Mucosa of stomach (tissue), 1 donor: ENCODE measurements around the gene BAIAP2L1.
"Not testable (repeated sequence)": the region's sequence is repeated elsewhere in the genome, so short reads cannot be mapped to it uniquely, and the experiment has no call there.

Experiments
- H3K27me3 ChIP-seq: one replicate; pipeline ENCODE4 v1.7.0; 2013; ENCODE audit warnings: mild to moderate bottlenecking, low read length; ENCODE audit not compliant: control insufficient read depth, insufficient read depth
- H3K36me3 ChIP-seq: one replicate; pipeline ENCODE4 v1.7.0; 2013; ENCODE audit warnings: low read length; ENCODE audit not compliant: control insufficient read depth, insufficient read depth
- H3K4me1 ChIP-seq: one replicate; pipeline ENCODE4 v1.7.0; 2013; ENCODE audit warnings: mild to moderate bottlenecking, low read length; ENCODE audit not compliant: control insufficient read depth, insufficient read depth
- H3K4me3 ChIP-seq: one replicate; pipeline ENCODE4 v1.7.0; 2013; ENCODE audit warnings: low read length
- H3K9ac ChIP-seq: one replicate; pipeline ENCODE4 v1.7.0; 2013; ENCODE audit warnings: mild to moderate bottlenecking, low read length, moderate library complexity
- H3K9me3 ChIP-seq: one replicate; pipeline ENCODE4 v1.7.0; 2013; ENCODE audit warnings: mild to moderate bottlenecking, low read length, moderate library complexity; ENCODE audit not compliant: control insufficient read depth
- donor health status: Pancreatic carcinoma.

BAIAP2L1 gene

GRCh38 chr7:98400542-98401340 lies at the start of gene BAIAP2L1:
TSS of gene BAIAP2L1 (minus strand) at chr7:98401090. CDS start at chr7:98400852, 238 bp downstream.
- Histone ChIP-seq H3K27me3 (no peaks in the 10 kb centered on the region), H3K9ac (peak within 1 kb of the TSS; percentile 92), H3K9me3 (no peaks in the 10 kb centered on the region), H3K36me3 (no peaks in the 10 kb centered on the region), H3K4me1 (peaks cover 18% of the 10 kb centered on the region), H3K4me3 (peak within 1 kb of the TSS; percentile 52)

- H3K9me3 ChIP-seq: peaks cover 6% of the 10 kb centered on the region
- no peak overlapping the region for H3K4me3 ChIP-seq
- H3K27me3 ChIP-seq: no peaks in the 10 kb centered on the region
- H3K9ac ChIP-seq: no peak overlapping the region
- H3K36me3 ChIP-seq: no peaks in the 10 kb centered on the region
- no peaks in the 10 kb centered on the region for H3K4me1 ChIP-seq
Measured at GRCh38 chr7:98448766-98449165, 47.9 kb upstream of the BAIAP2L1 start.

- H3K9ac ChIP-seq, H3K27me3 ChIP-seq, H3K36me3 ChIP-seq, H3K4me1 ChIP-seq, H3K4me3 ChIP-seq, H3K9me3 ChIP-seq: not testable (repeated sequence)
Measured at GRCh38 chr7:98440992-98441391, 40.1 kb upstream of the BAIAP2L1 start.

- H3K4me3 ChIP-seq: no peak overlapping the region
- H3K4me1 ChIP-seq: no peaks in the 10 kb centered on the region
- H3K27me3 ChIP-seq: no peaks in the 10 kb centered on the region
- no peaks in the 10 kb centered on the region for H3K9me3 ChIP-seq
- no peaks in the 10 kb centered on the region for H3K36me3 ChIP-seq
- H3K9ac ChIP-seq: no peak overlapping the region
Measured at GRCh38 chr7:98439484-98439883, 38.6 kb upstream of the BAIAP2L1 start.

GRCh38 chr7:98434087-98434486 lies 33.2 kb upstream of the BAIAP2L1 start:
- no peaks in the 10 kb centered on the region for H3K4me1 ChIP-seq
- no peaks in the 10 kb centered on the region for H3K27me3 ChIP-seq
- no peaks in the 10 kb centered on the region for H3K36me3 ChIP-seq
- no peaks in the 10 kb centered on the region for H3K9me3 ChIP-seq
- H3K9ac ChIP-seq: no peak overlapping the region
- H3K4me3 ChIP-seq: no peak overlapping the region

- H3K27me3 ChIP-seq: no peaks in the 10 kb centered on the region
- no peaks in the 10 kb centered on the region for H3K9me3 ChIP-seq
- no peak overlapping the region for H3K4me3 ChIP-seq
- no peaks in the 10 kb centered on the region for H3K36me3 ChIP-seq
- no peaks in the 10 kb centered on the region for H3K4me1 ChIP-seq
- H3K9ac ChIP-seq: no peak overlapping the region
Measured at GRCh38 chr7:98429799-98430198, 28.9 kb upstream of the BAIAP2L1 start.

GRCh38 chr7:98423043-98423442 lies 22.2 kb upstream of the BAIAP2L1 start:
- Histone ChIP-seq H3K9ac (no peak overlapping the region), H3K4me1 (peaks cover 17% of the 10 kb centered on the region), H3K36me3 (no peaks in the 10 kb centered on the region), H3K27me3 (no peaks in the 10 kb centered on the region), H3K9me3 (no peaks in the 10 kb centered on the region), H3K4me3 (no peak overlapping the region)

- Histone ChIP-seq H3K9me3 (no peaks in the 10 kb centered on the region), H3K4me3 (no peak overlapping the region), H3K27me3 (no peaks in the 10 kb centered on the region), H3K9ac (no peak overlapping the region), H3K4me1 (peaks cover 26% of the 10 kb centered on the region), H3K36me3 (no peaks in the 10 kb centered on the region)
Measured at GRCh38 chr7:98420966-98421612, 20.2 kb upstream of the BAIAP2L1 start.

GRCh38 chr7:98419988-98420387 lies 19.1 kb upstream of the BAIAP2L1 start:
- not testable (repeated sequence) for H3K9ac ChIP-seq, H3K9me3 ChIP-seq, H3K27me3 ChIP-seq, H3K4me3 ChIP-seq, H3K36me3 ChIP-seq
- H3K4me1 ChIP-seq: peaks cover 26% of the 10 kb centered on the region

- not testable (repeated sequence) for H3K27me3 ChIP-seq, H3K36me3 ChIP-seq, H3K9ac ChIP-seq, H3K4me3 ChIP-seq, H3K9me3 ChIP-seq
- H3K4me1 ChIP-seq: peaks cover 26% of the 10 kb centered on the region
Measured at GRCh38 chr7:98419316-98419691, 18.4 kb upstream of the BAIAP2L1 start.

GRCh38 chr7:98418636-98419315 lies 17.9 kb upstream of the BAIAP2L1 start:
- Histone ChIP-seq H3K27me3 (no peaks in the 10 kb centered on the region), H3K4me3 (no peak overlapping the region), H3K36me3 (no peaks in the 10 kb centered on the region), H3K9me3 (no peaks in the 10 kb centered on the region), H3K9ac (no peak overlapping the region), H3K4me1 (peaks cover 26% of the 10 kb centered on the region)

- Histone ChIP-seq H3K9me3 (no peaks in the 10 kb centered on the region), H3K4me1 (peaks cover 26% of the 10 kb centered on the region), H3K9ac (no peak overlapping the region), H3K27me3 (no peaks in the 10 kb centered on the region), H3K36me3 (no peaks in the 10 kb centered on the region), H3K4me3 (no peak overlapping the region)
Measured at GRCh38 chr7:98418271-98418635, 17.4 kb upstream of the BAIAP2L1 start.
